ENCODE data around the gene ANKRD60.

ANKRD60 gene

GRCh38 chr20:58184063-58184462, 44.4 kb downstream of the ANKRD60 start:
- no peak for DNase-seq

- no peak for DNase-seq
Measured at GRCh38 chr20:58182521-58183140, 45.8 kb downstream of the ANKRD60 start.

- peak; percentile 55 for DNase-seq
Measured at GRCh38 chr20:58179432-58180099, 48.9 kb downstream of the ANKRD60 start.

GRCh38 chr20:58179083-58179431, 49.4 kb downstream of the ANKRD60 start:
- no peak for DNase-seq

- DNase-seq = no peak
Measured at GRCh38 chr20:58177799-58178198, 50.7 kb downstream of the ANKRD60 start.

- DNase-seq = no peak
Measured at GRCh38 chr20:58175836-58176235, 52.6 kb downstream of the ANKRD60 start.

GRCh38 chr20:58175425-58175824, 53.0 kb downstream of the ANKRD60 start:
- no peak for DNase-seq

GRCh38 chr20:58174708-58175280, 53.7 kb downstream of the ANKRD60 start:
- DNase-seq = no peak

- no peak for DNase-seq
Measured at GRCh38 chr20:58173930-58174707, 54.3 kb downstream of the ANKRD60 start.

GRCh38 chr20:58173091-58173490, 55.4 kb downstream of the ANKRD60 start:
- no peak for DNase-seq

- DNase-seq = no peak
Measured at GRCh38 chr20:58171796-58172425, 56.5 kb downstream of the ANKRD60 start.

GRCh38 chr20:58169450-58169849, 59.0 kb downstream of the ANKRD60 start:
- no peak for DNase-seq

- DNase-seq = no peak
Measured at GRCh38 chr20:58168843-58169242, 59.6 kb downstream of the ANKRD60 start.

- no peak for DNase-seq
Measured at GRCh38 chr20:58167759-58168158, 60.7 kb downstream of the ANKRD60 start.

All from activated CD4-positive, alpha-beta T cell treated with anti-CD3 and anti-CD28 coated beads for 1 hour (primary cell).